Fibroblast of lung (primary cell): ENCODE measurements around the gene MAPT. TPM values are rescaled to one million over a fixed set of nuclear protein-coding genes. Genes with fewer than 3 reads are reported as not detected.

Source experiments
- DNase-seq, 2 donors: peaks; one replicate each; pipeline versions ENCODE4 v3.0.0 to v3.0.0-alpha.2; 2010; ENCODE audit warnings: low read depth in 2 of 2
- H2AFZ ChIP-seq: 2 replicates; pipeline ENCODE4 v1.5.1; 2012; ENCODE audit warnings: low read length, control low read depth, inconsistent platforms
- H3K27ac ChIP-seq: 2 replicates; pipeline ENCODE4 v1.5.1; 2011; ENCODE audit warnings: low read length, control low read depth; ENCODE audit not compliant: insufficient read depth
- H3K27me3 ChIP-seq: 2 replicates; pipeline ENCODE4 v1.5.1; 2011; ENCODE audit warnings: mild to moderate bottlenecking, low read length; ENCODE audit not compliant: control insufficient read depth, insufficient read depth
- H3K36me3 ChIP-seq: 2 replicates; pipeline ENCODE4 v1.5.1; 2011; ENCODE audit warnings: low read length; ENCODE audit not compliant: control insufficient read depth, insufficient read depth
- H3K4me1 ChIP-seq: 2 replicates; pipeline ENCODE4 v1.5.1; 2011; ENCODE audit warnings: low read length; ENCODE audit not compliant: control insufficient read depth, insufficient read depth; ENCODE audit errors: extremely low read depth
- H3K4me2 ChIP-seq: 2 replicates; pipeline ENCODE4 v1.5.1; 2011; ENCODE audit warnings: low read length, control low read depth; ENCODE audit not compliant: insufficient read depth; ENCODE audit errors: extremely low read depth
- H3K4me3 ChIP-seq, 4 experiments: fragments of 200-600 bp in 1 of 4; sonication (generic) in 1 of 4; replicated peaks in 1 of 4; 2 replicates each; pipeline ENCODE4 v1.5.1; 2011 to 2016; ENCODE audit warnings: low read length in 4 of 4, low read depth in 3 of 4, mild to moderate bottlenecking in 3 of 4, control low read depth in 2 of 4, inconsistent platforms in 1 of 4, mixed read lengths in 1 of 4; ENCODE audit not compliant: insufficient read depth in 1 of 4; ENCODE audit errors: control extremely low read depth in 1 of 4
- H3K79me2 ChIP-seq: 2 replicates; pipeline ENCODE4 v1.5.1; 2012; ENCODE audit warnings: mild to moderate bottlenecking, low read length, inconsistent platforms; ENCODE audit not compliant: control insufficient read depth, insufficient read depth
- H3K9ac ChIP-seq: 2 replicates; pipeline ENCODE4 v1.5.1; 2011; ENCODE audit warnings: mild to moderate bottlenecking, low read length, control low read depth; ENCODE audit not compliant: insufficient read depth
- H3K9me3 ChIP-seq: 2 replicates; pipeline ENCODE4 v1.5.1; 2012; ENCODE audit warnings: low read depth, low read length; ENCODE audit not compliant: control insufficient read depth, insufficient read depth
- H4K20me1 ChIP-seq: 2 replicates; pipeline ENCODE4 v1.5.1; 2011; ENCODE audit warnings: low read length; ENCODE audit not compliant: control insufficient read depth, insufficient read depth; ENCODE audit errors: extremely low read depth
- CTCF ChIP-seq, 2 donors: IDR thresholded peaks in 1 of 2; conservative IDR thresholded peaks in 1 of 2; 1 replicate in 1 of 2; 2 replicates in 1 of 2; pipeline ENCODE4 v1.5.1; 2011 to 2012; ENCODE audit warnings: low read length in 2 of 2, control low read depth in 1 of 2, inconsistent platforms in 1 of 2, low read depth in 1 of 2, mild to moderate bottlenecking in 1 of 2
- EZH2 ChIP-seq: IDR thresholded peaks from 2 replicates; pipeline ENCODE4 v1.5.1; 2012; ENCODE audit warnings: low read length, control low read depth, mild to moderate bottlenecking; ENCODE audit errors: missing control alignments
- polyA plus RNA-seq, 2 donors: library from polyadenylated mRNA; depleted of rRNA in 1 of 2; stranded (reverse) in 1 of 2; unstranded in 1 of 2; fragments of >200 nt; gene quantifications; 2 replicates each; pipeline ENCODE4 v1.2.1, GENCODE V29; 2011 to 2012; ENCODE audit warnings: missing spikeins in 1 of 2
- total RNA-seq: library from RNA; depleted of rRNA; stranded (reverse); fragments of >200 nt; gene quantifications from 2 replicates; pipeline ENCODE4 v1.2.1, GENCODE V29; 2014

MAPT gene
- total and polyA plus RNA-seq, 2 donors (not counting 1 experiment from before 2014, with no cell fraction given): 0.09 to 0.50 TPM

GRCh38 chr17:45942284-45942683, 47.9 kb downstream of the MAPT start:
- no peak overlapping the region for H2AFZ ChIP-seq
- peaks cover 6% of the 10 kb centered on the region for H3K27me3 ChIP-seq
- DNase-seq: peak in 1 of 2 donors; percentile 30

GRCh38 chr17:45946841-45947256, 52.5 kb downstream of the MAPT start:
- Histone ChIP-seq H4K20me1 (no peaks in the 10 kb centered on the region), H3K4me1 (peaks cover 2% of the 10 kb centered on the region), H3K36me3 (no peaks in the 10 kb centered on the region), H2AFZ (no peak overlapping the region), H3K27ac (no peak overlapping the region), H3K4me3 (no peak overlapping the region), H3K9ac (no peak overlapping the region), H3K27me3 (peaks cover 10% of the 10 kb centered on the region), H3K79me2 (no peaks in the 10 kb centered on the region), H3K4me2 (no peak overlapping the region), H3K9me3 (no peaks in the 10 kb centered on the region)
- no peak for TF ChIP-seq CTCF (conservative IDR thresholded peaks at IDR 0.05 in 1 of 2, IDR thresholded peaks at IDR 0.05 in 1 of 2; ENCODE audit: low read depth in 1 of 2, low read length in 2 of 2)
- TF ChIP-seq EZH2: no peak
- DNase-seq: no peak

More at GRCh38 chr17:45942284-45942683, 47.9 kb downstream of the MAPT start:
- no peak overlapping the region for H3K4me2 ChIP-seq
- TF ChIP-seq CTCF (conservative IDR thresholded peaks at IDR 0.05 in 1 of 2, IDR thresholded peaks at IDR 0.05 in 1 of 2; ENCODE audit: low read depth in 1 of 2, low read length in 2 of 2): no peak
- TF ChIP-seq EZH2: no peak
- no peaks in the 10 kb centered on the region for H3K9me3 ChIP-seq
- no peaks in the 10 kb centered on the region for H3K79me2 ChIP-seq
- no peak overlapping the region for H3K9ac ChIP-seq
- no peaks in the 10 kb centered on the region for H4K20me1 ChIP-seq
- H3K27ac ChIP-seq: no peak overlapping the region
- no peaks in the 10 kb centered on the region for H3K36me3 ChIP-seq
- no peak overlapping the region for H3K4me3 ChIP-seq
- no peaks in the 10 kb centered on the region for H3K4me1 ChIP-seq

GRCh38 chr17:45948498-45948880, 54.1 kb downstream of the MAPT start:
- peaks cover 2% of the 10 kb centered on the region for H3K4me1 ChIP-seq
- H3K9me3 ChIP-seq: no peaks in the 10 kb centered on the region
- H3K9ac ChIP-seq: no peak overlapping the region
- H2AFZ ChIP-seq: no peak overlapping the region
- peaks cover 14% of the 10 kb centered on the region for H3K27me3 ChIP-seq
- H4K20me1 ChIP-seq: no peaks in the 10 kb centered on the region
- no peak for TF ChIP-seq CTCF (conservative IDR thresholded peaks at IDR 0.05 in 1 of 2, IDR thresholded peaks at IDR 0.05 in 1 of 2; ENCODE audit: low read depth in 1 of 2, low read length in 2 of 2)
- no peak for TF ChIP-seq EZH2
- peak in 1 of 2 donors; percentile 24 for DNase-seq
- H3K36me3 ChIP-seq: no peaks in the 10 kb centered on the region
- no peaks in the 10 kb centered on the region for H3K79me2 ChIP-seq
- no peak overlapping the region for H3K27ac ChIP-seq
- no peak overlapping the region for H3K4me3 ChIP-seq
- no peak overlapping the region for H3K4me2 ChIP-seq
